Activated B cell treated with CpG ODN at 0.5 μM for 24 hours (primary cell): ENCODE measurements around the gene CHST9. TPM values are rescaled to one million over a fixed set of nuclear protein-coding genes. Genes with fewer than 3 reads are reported as not detected.
"Not testable (repeated sequence)": the region's sequence is repeated elsewhere in the genome, so short reads cannot be mapped to it uniquely, and the experiment has no call there.

Source experiments
- ATAC-seq: fragments of 200-7000 bp; cut with Tn5 transposase; one replicate; pipeline ENCODE4 v1.10.0; 2021; ENCODE audit warnings: low read depth, mild to moderate bottlenecking, moderate library complexity
- CTCF ChIA-PET: fragments of 350-600 bp; sonication (Branson Sonifier 250); formaldehyde crosslinking; loops from one replicate; lab custom pipeline; 2021; ENCODE audit warnings: antibody characterized with exemption; lab: Charles Lee
- POLR2A ChIA-PET: fragments of 350-600 bp; sonication (Branson Sonifier 250); formaldehyde crosslinking; loops from one replicate; lab custom pipeline; 2021; ENCODE audit warnings: antibody characterized with exemption; lab: Charles Lee
- DNase-seq: peaks from one replicate; pipeline ENCODE4 v3.0.0; 2022
- H3K27ac Mint-ChIP-seq: one replicate; pipeline ENCODE4 v1.8.0; 2020; ENCODE audit warnings: mixed read lengths
- H3K27me3 Mint-ChIP-seq: one replicate; pipeline ENCODE4 v1.8.0; 2021; ENCODE audit warnings: mixed read lengths
- H3K36me3 Mint-ChIP-seq: one replicate; pipeline ENCODE4 v1.8.0; 2021; ENCODE audit warnings: low read depth, mixed read lengths
- H3K4me1 Mint-ChIP-seq: one replicate; pipeline ENCODE4 v1.8.0; 2021; ENCODE audit warnings: mixed read lengths
- H3K4me3 Mint-ChIP-seq: one replicate; pipeline ENCODE4 v1.8.0; 2020; ENCODE audit warnings: mild to moderate bottlenecking, mixed read lengths
- H3K9me3 Mint-ChIP-seq: one replicate; pipeline ENCODE4 v1.8.0; 2020; ENCODE audit warnings: mixed read lengths
- intact Hi-C: fragments of 100-400 bp; cut with micrococcal nuclease; formaldehyde crosslinking; loops from one replicate; pipeline ENCODE4 v1.15.1; 2024
- total RNA-seq: library from RNA; stranded (reverse); gene quantifications from 2 replicates; pipeline ENCODE4 v1.2.3, GENCODE V29; 2022
- TF ChIP-seq, protein P1 (sequence below): fragments of 200-600 bp; IDR thresholded peaks from one replicate; pipeline ENCODE4 v1.8.0; 2022; ENCODE audit warnings: antibody characterized with exemption, mild to moderate bottlenecking

CHST9 gene, protein sequence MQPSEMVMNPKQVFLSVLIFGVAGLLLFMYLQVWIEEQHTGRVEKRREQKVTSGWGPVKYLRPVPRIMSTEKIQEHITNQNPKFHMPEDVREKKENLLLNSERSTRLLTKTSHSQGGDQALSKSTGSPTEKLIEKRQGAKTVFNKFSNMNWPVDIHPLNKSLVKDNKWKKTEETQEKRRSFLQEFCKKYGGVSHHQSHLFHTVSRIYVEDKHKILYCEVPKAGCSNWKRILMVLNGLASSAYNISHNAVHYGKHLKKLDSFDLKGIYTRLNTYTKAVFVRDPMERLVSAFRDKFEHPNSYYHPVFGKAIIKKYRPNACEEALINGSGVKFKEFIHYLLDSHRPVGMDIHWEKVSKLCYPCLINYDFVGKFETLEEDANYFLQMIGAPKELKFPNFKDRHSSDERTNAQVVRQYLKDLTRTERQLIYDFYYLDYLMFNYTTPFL
- total RNA-seq: not detected in 2 replicates

- no peak within 1 kb of the TSS for H3K4me3 Mint-ChIP-seq
- TF ChIP-seq, protein P1, sequence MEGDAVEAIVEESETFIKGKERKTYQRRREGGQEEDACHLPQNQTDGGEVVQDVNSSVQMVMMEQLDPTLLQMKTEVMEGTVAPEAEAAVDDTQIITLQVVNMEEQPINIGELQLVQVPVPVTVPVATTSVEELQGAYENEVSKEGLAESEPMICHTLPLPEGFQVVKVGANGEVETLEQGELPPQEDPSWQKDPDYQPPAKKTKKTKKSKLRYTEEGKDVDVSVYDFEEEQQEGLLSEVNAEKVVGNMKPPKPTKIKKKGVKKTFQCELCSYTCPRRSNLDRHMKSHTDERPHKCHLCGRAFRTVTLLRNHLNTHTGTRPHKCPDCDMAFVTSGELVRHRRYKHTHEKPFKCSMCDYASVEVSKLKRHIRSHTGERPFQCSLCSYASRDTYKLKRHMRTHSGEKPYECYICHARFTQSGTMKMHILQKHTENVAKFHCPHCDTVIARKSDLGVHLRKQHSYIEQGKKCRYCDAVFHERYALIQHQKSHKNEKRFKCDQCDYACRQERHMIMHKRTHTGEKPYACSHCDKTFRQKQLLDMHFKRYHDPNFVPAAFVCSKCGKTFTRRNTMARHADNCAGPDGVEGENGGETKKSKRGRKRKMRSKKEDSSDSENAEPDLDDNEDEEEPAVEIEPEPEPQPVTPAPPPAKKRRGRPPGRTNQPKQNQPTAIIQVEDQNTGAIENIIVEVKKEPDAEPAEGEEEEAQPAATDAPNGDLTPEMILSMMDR: no peak
- POLR2A ChIA-PET: no interaction called here
Observed at GRCh38 chr18:27185025-27185763, at the start of gene CHST9. Gene CHST9 (minus strand): TSS chr18:27185308. CDS start chr18:27142809, 42,499 bp downstream.

DNA sequence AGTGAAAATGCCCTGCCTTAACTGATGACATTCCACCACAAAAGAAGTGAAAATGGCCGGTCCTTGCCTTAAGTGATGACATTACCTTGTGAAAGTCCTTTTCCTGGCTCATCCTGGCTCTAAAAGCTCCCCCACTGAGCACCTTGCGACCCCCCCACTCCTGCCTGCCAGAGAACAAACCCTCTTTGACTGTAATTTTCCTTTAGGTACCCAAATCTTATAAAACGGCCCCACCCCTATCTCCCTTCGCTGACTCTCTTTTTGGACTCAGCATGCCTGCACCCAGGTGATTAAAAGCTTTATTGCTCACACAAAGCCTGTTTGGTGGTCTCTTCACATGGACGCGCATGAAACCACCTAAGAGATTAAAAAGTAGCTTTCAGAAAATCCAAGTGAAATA lies 47.2 kb upstream of the CHST9 start:
- H3K4me1 Mint-ChIP-seq, H3K36me3 Mint-ChIP-seq, H3K9me3 Mint-ChIP-seq, CTCF ChIA-PET, H3K4me3 Mint-ChIP-seq, DNase-seq, ATAC-seq, H3K27me3 Mint-ChIP-seq, intact Hi-C loops, H3K27ac Mint-ChIP-seq, POLR2A ChIA-PET: not testable (repeated sequence)

More at GRCh38 chr18:27185025-27185763, at the start of gene CHST9:
- DNase-seq (no peak), ATAC-seq (no peak)
- Mint-ChIP-seq H3K4me1 (no peaks in the 10 kb centered on the region), H3K27me3 (peaks cover 27% of the 10 kb centered on the region), H3K36me3 (no peaks in the 10 kb centered on the region), H3K27ac (no peak within 1 kb of the TSS), H3K9me3 (no peaks in the 10 kb centered on the region)
- intact Hi-C loops: no loop called here
- CTCF ChIA-PET: no interaction called here

- H3K4me1 Mint-ChIP-seq, CTCF ChIA-PET, DNase-seq: not testable (repeated sequence)
Observed at GRCh38 chr18:27231671-27232070, 46.6 kb upstream of the CHST9 start.

DNA sequence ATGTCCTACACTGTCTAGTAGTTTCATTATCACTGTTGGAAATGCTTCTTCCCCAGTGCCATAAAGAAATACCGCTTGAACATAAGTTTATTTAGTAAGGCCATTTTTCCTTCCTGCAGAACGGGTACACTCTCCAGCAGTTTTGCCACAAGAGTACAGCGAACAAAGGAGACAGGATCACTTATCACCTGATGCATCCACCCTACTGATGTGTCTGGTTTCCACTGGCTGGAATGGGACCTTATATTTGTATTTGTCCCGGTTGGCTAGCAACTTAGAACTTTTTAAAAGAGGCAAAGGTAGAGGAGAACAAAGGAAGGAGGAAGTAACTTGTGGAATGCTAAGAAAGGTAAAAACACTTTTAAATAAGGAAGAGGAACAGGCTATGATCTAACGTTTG lies 46.1 kb upstream of the CHST9 start:
- CTCF ChIA-PET, intact Hi-C loops, H3K4me3 Mint-ChIP-seq, H3K27ac Mint-ChIP-seq, H3K9me3 Mint-ChIP-seq, ATAC-seq, H3K4me1 Mint-ChIP-seq, H3K27me3 Mint-ChIP-seq, H3K36me3 Mint-ChIP-seq, POLR2A ChIA-PET, DNase-seq: not testable (repeated sequence)

More at GRCh38 chr18:27231671-27232070, 46.6 kb upstream of the CHST9 start:
- H3K36me3 Mint-ChIP-seq, POLR2A ChIA-PET, intact Hi-C loops, H3K27ac Mint-ChIP-seq, H3K9me3 Mint-ChIP-seq, ATAC-seq, H3K4me3 Mint-ChIP-seq, H3K27me3 Mint-ChIP-seq: not testable (repeated sequence)

- Mint-ChIP-seq H3K4me1 (no peaks in the 10 kb centered on the region), H3K9me3 (no peaks in the 10 kb centered on the region), H3K4me3 (no peak overlapping the region), H3K27me3 (no peaks in the 10 kb centered on the region), H3K36me3 (no peaks in the 10 kb centered on the region), H3K27ac (no peak overlapping the region)
- no peak for DNase-seq
- ATAC-seq: no peak
- CTCF ChIA-PET: no interaction called here
- TF ChIP-seq, protein P1: no peak
- intact Hi-C loops: no loop called here
- POLR2A ChIA-PET: no interaction called here
Observed at GRCh38 chr18:27227721-27228120, 42.6 kb upstream of the CHST9 start.

- TF ChIP-seq, protein P1: no peak
- intact Hi-C loops: no loop called here
Observed at GRCh38 chr18:27226556-27227075, 41.5 kb upstream of the CHST9 start.

More at GRCh38 chr18:27226556-27227075, 41.5 kb upstream of the CHST9 start:
- ChIA-PET CTCF (no interaction called here), POLR2A (no interaction called here)
- Mint-ChIP-seq H3K27ac (no peak overlapping the region), H3K9me3 (no peaks in the 10 kb centered on the region), H3K36me3 (no peaks in the 10 kb centered on the region), H3K4me1 (no peaks in the 10 kb centered on the region), H3K4me3 (no peak overlapping the region), H3K27me3 (no peaks in the 10 kb centered on the region)
- ATAC-seq: no peak
- no peak for DNase-seq
